HepG2 (cell line): ENCODE measurements around the gene CACNA2D1.

Source experiments
- AFF4 ChIP-seq: sonication (generic); formaldehyde crosslinking; IDR thresholded peaks from 2 replicates; pipeline ENCODE4 v1.4.0; 2020; ENCODE audit warnings: missing genetic modification reagents
- ATF7 ChIP-seq, 2 experiments: fragments of 450-650 bp in 1 of 2; sonication (generic) in 1 of 2; formaldehyde crosslinking in 1 of 2; IDR thresholded peaks; 2 replicates each; pipeline versions ENCODE4 v1.4.0 to v1.6.1; 2016 to 2020; ENCODE audit warnings: antibody characterized with exemption in 1 of 2, mild to moderate bottlenecking in 1 of 2, missing genetic modification reagents in 1 of 2
- CHCHD3 ChIP-seq: sonication (generic); formaldehyde crosslinking; IDR thresholded peaks from 2 replicates; pipeline ENCODE4 v1.8.0; 2022; ENCODE audit warnings: mild to moderate bottlenecking, missing genetic modification reagents, moderate library complexity
- CTCF ChIP-seq: sonication (generic); formaldehyde crosslinking; IDR thresholded peaks from 2 replicates; pipeline ENCODE4 v1.5.0; 2020; ENCODE audit warnings: mild to moderate bottlenecking, missing genetic modification reagents, moderate library complexity
- MBNL3 ChIP-seq: fragments of 250-450 bp; sonication (Bioruptor Pico); conservative IDR thresholded peaks from 2 replicates; pipeline ENCODE4 v1.8.0; 2022; ENCODE audit warnings: mild to moderate bottlenecking, inconsistent platforms
- MYC ChIP-seq: sonication (generic); formaldehyde crosslinking; IDR thresholded peaks from 2 replicates; pipeline ENCODE4 v1.9.0; 2021; ENCODE audit warnings: missing genetic modification reagents, borderline replicate concordance
- RFXAP ChIP-seq: sonication (generic); formaldehyde crosslinking; IDR thresholded peaks from 2 replicates; pipeline ENCODE4 v1.4.0; 2020; ENCODE audit warnings: missing genetic modification reagents, borderline replicate concordance
- SP2 ChIP-seq: sonication (generic); formaldehyde crosslinking; IDR thresholded peaks from 2 replicates; pipeline ENCODE4 v1.5.1; 2020; ENCODE audit warnings: mild to moderate bottlenecking, missing genetic modification reagents
- ZNF274 ChIP-seq: sonication (generic); formaldehyde crosslinking; IDR thresholded peaks from 2 replicates; pipeline ENCODE4 v1.5.1; 2020; ENCODE audit warnings: mild to moderate bottlenecking, missing genetic modification reagents
- ZNF512 ChIP-seq: sonication (generic); formaldehyde crosslinking; IDR thresholded peaks from 2 replicates; pipeline ENCODE4 v1.4.0; 2020; ENCODE audit warnings: mild to moderate bottlenecking, missing genetic modification reagents
- ZNF552 ChIP-seq: sonication (generic); formaldehyde crosslinking; IDR thresholded peaks from 2 replicates; pipeline ENCODE4 v1.9.0; 2022; ENCODE audit warnings: missing genetic modification reagents, mild to moderate bottlenecking, borderline replicate concordance

GRCh38 chr7:82054544-82054943, 389.0 kb downstream of the CACNA2D1 start:
- TF ChIP-seq SP2 (CRISPR knock-in tag) (no peak), RFXAP (CRISPR knock-in tag) (no peak), CHCHD3 (CRISPR knock-in tag) (no peak), MYC (CRISPR knock-in tag) (no peak), ZNF552 (CRISPR knock-in tag) (no peak), ZNF274 (CRISPR knock-in tag) (no peak), ATF7 (IDR thresholded peaks at IDR 0.05) (no peak), ATF7 (CRISPR knock-in tag; IDR thresholded peaks at IDR 0.05) (no peak), CTCF (CRISPR knock-in tag) (no peak), AFF4 (CRISPR knock-in tag) (no peak), ZNF512 (CRISPR knock-in tag) (no peak), MBNL3 (CRISPR knock-in tag) (no peak)
